AG09309 (cell line): Measurements from ENCODE around the gene STXBP1.

ENCODE experiments used
- DNase-seq: peaks from one replicate; pipeline ENCODE4 v3.0.0-alpha.2; 2010; ENCODE audit warnings: low read depth
- H3K4me3 ChIP-seq: 2 replicates; pipeline ENCODE4 v1.5.1; 2011; ENCODE audit warnings: mild to moderate bottlenecking, low read depth, low read length, moderate library complexity; ENCODE audit not compliant: control insufficient read depth
- TF ChIP-seq, protein P1 (sequence below): IDR thresholded peaks from 2 replicates; pipeline ENCODE4 v1.5.1; 2011; ENCODE audit warnings: mild to moderate bottlenecking, low read depth, low read length, inconsistent platforms; ENCODE audit not compliant: insufficient read depth, control insufficient read depth; ENCODE audit errors: missing control alignments

STXBP1 gene

GRCh38 chr9:127689329-127690000, 77.4 kb downstream of the STXBP1 start:
- no peak for DNase-seq
- H3K4me3 ChIP-seq: no peak overlapping the region
- TF ChIP-seq, protein P1, sequence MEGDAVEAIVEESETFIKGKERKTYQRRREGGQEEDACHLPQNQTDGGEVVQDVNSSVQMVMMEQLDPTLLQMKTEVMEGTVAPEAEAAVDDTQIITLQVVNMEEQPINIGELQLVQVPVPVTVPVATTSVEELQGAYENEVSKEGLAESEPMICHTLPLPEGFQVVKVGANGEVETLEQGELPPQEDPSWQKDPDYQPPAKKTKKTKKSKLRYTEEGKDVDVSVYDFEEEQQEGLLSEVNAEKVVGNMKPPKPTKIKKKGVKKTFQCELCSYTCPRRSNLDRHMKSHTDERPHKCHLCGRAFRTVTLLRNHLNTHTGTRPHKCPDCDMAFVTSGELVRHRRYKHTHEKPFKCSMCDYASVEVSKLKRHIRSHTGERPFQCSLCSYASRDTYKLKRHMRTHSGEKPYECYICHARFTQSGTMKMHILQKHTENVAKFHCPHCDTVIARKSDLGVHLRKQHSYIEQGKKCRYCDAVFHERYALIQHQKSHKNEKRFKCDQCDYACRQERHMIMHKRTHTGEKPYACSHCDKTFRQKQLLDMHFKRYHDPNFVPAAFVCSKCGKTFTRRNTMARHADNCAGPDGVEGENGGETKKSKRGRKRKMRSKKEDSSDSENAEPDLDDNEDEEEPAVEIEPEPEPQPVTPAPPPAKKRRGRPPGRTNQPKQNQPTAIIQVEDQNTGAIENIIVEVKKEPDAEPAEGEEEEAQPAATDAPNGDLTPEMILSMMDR: no peak

DNA sequence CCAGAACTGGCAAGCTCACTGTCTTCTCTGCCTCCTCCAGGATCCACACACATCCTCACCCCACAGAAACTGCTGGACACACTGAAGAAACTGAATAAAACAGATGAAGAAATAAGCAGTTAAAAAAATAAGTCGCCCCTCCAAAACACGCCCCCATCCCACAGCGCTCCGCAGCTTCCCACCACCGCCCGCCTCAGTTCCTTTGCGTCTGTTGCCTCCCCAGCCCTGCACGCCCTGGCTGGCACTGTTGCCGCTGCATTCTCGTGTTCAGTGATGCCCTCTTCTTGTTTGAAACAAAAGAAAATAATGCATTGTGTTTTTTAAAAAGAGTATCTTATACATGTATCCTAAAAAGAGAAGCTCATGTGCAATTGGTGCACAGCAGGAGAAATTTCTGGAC, 78.7 kb downstream of the STXBP1 start:
- DNase-seq: no peak
- H3K4me3 ChIP-seq: no peak overlapping the region
- TF ChIP-seq, protein P1: no peak

DNA sequence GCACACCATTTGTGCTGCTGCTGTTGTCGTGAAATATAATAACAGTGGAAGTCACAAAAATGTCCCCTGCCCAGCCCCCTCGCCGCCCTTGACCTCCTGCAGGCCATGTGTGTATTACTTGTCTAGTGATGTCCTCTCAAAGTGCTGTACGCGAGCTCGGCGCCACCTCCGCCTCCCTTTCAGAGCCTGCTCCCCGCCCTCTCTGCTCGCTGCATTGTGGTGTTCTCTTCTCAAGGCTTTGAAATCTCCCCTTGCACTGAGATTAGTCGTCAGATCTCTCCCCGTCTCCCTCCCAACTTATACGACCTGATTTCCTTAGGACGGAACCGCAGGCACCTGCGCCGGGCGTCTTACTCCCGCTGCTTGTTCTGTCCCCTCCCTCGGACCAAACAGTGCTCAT, 80.0 kb downstream of the STXBP1 start:
- H3K4me3 ChIP-seq: no peak overlapping the region
- TF ChIP-seq, protein P1: no peak
- no peak for DNase-seq

DNA sequence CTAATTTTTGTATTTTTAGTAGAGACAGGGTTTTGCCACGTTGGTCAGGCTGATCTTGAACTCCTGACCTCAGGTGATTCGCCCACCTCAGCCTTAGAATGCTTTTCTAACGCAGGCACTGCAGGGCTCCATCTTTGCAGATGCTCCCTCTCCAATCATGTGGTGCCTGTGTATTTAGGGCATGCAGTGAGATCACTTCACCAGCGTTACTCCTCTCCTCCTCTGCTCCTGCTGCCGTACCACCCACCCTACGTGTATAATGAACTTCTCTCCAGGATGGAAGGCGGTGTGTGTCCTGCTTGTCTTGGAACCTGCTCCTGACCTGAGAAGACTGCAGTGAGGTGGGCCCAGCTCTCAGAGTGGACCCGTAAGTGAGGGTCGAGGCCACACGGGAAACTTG, 81.1 kb downstream of the STXBP1 start:
- DNase-seq: no peak
- H3K4me3 ChIP-seq: no peak overlapping the region
- TF ChIP-seq, protein P1: no peak

GRCh38 chr9:127693697-127694096, 81.6 kb downstream of the STXBP1 start:
- DNase-seq: no peak
- TF ChIP-seq, protein P1: no peak
- no peak overlapping the region for H3K4me3 ChIP-seq

- DNase-seq: peak; percentile 40
- TF ChIP-seq, protein P1: no peak
- H3K4me3 ChIP-seq: no peak overlapping the region
Measured at GRCh38 chr9:127694890-127695720, 83.0 kb downstream of the STXBP1 start.
